Thyroid gland (tissue), 4 donors: ENCODE results near the gene CYP4A11.

Source experiments
- CTCF ChIP-seq, 6 experiments: fragments of 200-600 bp in 3 of 6; fragments of 450-650 bp in 3 of 6; sonication (generic) in 3 of 6; IDR thresholded peaks; one replicate each; pipeline ENCODE4 v1.5.1; 2016 to 2019; ENCODE audit warnings: antibody characterized with exemption in 6 of 6, mild to moderate bottlenecking in 2 of 6, inconsistent platforms in 1 of 6, moderate library complexity in 1 of 6
- POLR2A ChIP-seq, 2 donors: fragments of 450-650 bp; IDR thresholded peaks; one replicate each; pipeline ENCODE4 v1.6.1; 2017; ENCODE audit warnings: antibody characterized with exemption in 2 of 2, mild to moderate bottlenecking in 2 of 2, moderate library complexity in 1 of 2

- no peak for TF ChIP-seq POLR2A (IDR thresholded peaks at IDR 0.05)
- TF ChIP-seq CTCF (IDR thresholded peaks at IDR 0.05) = no peak
Observed at GRCh38 chr1:46937270-46937669, 4.0 kb downstream of the CYP4A11 start.
